Measurements from ENCODE around the gene TMEM235. TPM values are rescaled to one million over a fixed set of nuclear protein-coding genes. Genes with fewer than 3 reads are reported as not detected.
"Not testable (repeated sequence)": the region's sequence is repeated elsewhere in the genome, so short reads cannot be mapped to it uniquely, and the experiment has no call there.

The TMEM235 gene
- polyA plus RNA-seq, 3 donors: not detected

DNA sequence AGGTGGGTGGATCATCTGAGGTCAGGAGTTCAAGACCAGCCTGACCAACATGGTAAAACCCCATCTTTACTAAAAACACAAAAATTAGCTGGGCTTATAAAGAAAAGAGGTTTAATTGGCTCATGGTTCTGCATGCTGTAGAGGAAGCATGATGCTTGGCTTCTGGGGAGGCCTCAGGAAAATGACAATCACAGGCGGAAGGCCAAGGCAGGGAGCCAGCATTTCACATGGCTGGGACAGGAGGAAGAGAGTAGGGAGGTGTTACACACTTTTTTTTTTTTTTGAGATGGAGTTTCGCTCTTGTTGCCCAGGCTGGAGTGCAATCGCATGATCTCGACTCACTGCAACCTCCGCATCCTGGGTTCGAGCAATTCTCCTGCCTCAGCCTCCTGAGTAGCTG lies 3.6 kb downstream of the TMEM235 start:
- not testable (repeated sequence) for DNase-seq (ENCODE audit: extremely low read depth in 1 of 11, low read depth in 9 of 11, low spot score in 4 of 11)

DNA sequence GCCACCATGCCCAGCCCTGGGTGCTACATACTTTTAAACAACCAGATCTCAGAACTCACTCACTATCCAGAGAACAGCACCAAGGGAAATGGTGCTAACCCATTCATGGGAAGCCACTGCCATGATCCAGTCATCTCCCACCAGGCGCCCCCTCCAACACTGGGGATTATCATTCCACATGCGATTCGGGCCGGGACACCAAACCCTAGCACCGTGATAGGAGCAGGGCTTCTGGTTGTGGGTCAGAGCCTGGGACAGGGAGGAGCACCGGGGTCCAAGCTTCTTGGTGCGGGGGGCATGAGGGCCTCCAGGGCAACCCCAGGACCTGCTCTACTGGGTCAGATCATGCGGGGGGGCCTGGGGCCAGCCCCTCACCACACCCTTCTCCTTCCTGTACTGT lies 4.5 kb downstream of the TMEM235 start:
- DNase-seq (ENCODE audit: extremely low read depth in 1 of 11, low read depth in 9 of 11, low spot score in 4 of 11): no peak

DNA sequence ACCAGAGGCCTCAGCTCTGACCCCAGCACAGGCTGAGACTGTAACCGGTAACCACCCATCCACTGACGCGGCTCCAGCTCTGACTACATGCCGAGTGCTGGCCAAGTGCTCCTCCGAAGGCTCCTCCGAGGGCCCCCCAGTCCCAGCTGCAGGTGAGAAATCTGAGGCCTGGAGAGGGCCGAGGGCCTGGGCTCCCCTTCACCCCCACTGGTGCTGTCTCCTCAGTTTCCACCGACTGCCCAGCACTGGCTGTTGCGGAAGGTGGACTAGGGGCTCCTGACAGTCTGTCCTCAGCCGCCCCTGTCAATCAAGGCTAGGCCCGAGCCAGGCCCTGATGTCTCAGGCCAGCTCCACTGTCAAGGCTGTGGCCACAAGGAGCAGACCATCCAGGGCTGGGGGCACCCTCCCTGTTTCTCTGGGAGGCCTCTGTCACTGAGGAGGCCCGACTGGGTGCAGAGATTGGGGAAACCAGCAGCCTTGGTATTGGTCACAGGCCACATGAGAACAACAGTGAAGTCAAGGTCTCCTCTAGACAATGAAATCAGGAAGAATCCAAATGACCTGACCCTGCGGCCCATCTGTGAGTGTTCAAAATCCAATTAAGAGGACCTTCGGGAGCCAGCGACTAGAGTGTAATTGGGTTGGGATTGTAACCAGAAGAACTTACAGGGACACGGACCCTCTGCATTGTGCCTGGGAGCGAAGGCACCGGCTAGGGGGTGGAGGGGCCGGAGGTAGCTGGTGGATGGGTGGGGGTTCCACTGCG lies 5.1 kb downstream of the TMEM235 start:
- no peak for DNase-seq (ENCODE audit: extremely low read depth in 1 of 11, low read depth in 9 of 11, low spot score in 4 of 11)

DNA sequence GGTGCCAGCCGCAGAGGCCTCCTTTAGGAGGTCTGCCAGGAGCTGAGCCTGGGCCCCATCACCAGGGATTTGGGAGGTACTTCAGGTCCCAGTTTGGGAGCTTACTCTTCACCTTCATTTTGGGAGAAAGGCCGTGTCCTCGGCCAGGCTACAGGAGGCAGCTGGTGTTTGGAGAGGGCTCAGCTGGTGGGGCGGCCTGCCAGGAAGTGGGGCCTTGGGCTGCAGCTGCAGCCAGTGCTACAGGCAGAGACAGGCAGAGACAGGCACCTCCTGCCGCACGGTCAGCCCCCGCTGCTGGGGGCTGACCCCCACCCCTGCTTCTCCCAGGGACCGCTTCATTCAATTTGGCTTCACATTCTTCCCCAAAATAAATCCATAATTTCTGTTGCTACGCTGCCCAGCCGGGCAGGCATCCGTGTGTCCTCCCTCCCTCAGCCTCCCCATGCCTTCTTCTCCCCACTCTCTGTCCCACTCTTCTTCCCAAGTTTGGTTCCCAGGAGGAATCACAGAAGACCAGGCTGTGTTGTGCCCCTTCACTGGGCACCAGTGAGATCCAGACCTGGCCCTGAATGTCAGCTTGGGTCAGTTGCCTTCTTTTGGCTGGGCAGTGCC lies 6.1 kb downstream of the TMEM235 start:
- no peak for DNase-seq (ENCODE audit: extremely low read depth in 1 of 11, low read depth in 9 of 11, low spot score in 4 of 11)

DNA sequence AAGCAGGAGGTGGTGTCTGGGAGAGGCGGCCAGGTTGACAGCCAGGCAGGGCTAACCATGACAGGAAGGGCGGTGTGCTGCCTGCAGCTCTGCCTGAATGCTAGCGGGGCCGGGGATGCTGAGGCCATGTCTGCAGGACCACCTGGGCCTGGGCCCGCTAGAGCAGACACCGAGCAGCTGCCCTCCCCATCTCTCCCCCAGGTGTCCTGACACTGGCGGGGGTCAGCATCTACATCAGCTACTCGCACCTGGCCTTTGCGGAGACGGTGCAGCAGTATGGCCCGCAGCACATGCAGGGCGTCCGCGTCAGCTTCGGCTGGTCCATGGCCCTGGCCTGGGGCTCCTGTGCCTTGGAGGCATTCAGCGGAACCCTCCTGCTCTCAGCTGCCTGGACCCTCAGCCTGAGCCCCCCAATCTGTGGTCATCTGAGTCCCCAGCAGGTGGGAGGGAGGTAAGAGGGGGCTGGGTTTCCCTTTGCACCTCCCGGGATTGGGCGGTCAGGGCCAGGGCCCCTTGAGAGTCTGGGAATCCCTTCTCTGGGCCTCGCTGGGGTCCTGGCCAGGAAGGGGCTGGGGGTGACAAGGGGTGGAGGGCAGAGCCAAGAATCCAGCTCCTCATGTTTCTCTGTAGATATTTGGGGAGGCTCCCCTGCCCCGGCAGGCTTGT lies 7.5 kb downstream of the TMEM235 start:
- no peak for DNase-seq (ENCODE audit: extremely low read depth in 1 of 11, low read depth in 9 of 11, low spot score in 4 of 11)

DNA sequence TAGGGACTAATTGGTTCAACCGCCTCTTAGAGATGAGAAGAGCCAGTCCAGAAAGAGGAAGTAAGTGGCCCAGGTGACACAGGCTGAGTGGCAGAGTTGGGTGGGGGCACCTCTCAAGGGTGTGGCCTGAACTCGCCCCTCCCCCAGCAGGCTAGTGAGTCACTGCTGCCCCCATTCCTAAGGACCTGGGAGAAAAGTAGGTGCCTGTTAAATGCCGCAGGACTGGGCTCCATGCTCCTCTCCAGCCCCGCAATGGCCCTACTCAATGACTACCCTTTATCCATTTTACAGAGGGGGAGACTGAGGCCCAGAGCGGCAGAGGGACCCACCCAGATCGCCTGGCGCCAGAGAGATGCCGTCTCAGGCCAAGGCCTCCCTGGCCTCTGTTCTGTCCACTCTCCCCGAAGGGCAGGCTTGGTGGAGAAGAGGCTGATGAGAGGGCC lies 8.1 kb downstream of the TMEM235 start:
- no peak for DNase-seq (ENCODE audit: extremely low read depth in 1 of 11, low read depth in 9 of 11, low spot score in 4 of 11)

DNA sequence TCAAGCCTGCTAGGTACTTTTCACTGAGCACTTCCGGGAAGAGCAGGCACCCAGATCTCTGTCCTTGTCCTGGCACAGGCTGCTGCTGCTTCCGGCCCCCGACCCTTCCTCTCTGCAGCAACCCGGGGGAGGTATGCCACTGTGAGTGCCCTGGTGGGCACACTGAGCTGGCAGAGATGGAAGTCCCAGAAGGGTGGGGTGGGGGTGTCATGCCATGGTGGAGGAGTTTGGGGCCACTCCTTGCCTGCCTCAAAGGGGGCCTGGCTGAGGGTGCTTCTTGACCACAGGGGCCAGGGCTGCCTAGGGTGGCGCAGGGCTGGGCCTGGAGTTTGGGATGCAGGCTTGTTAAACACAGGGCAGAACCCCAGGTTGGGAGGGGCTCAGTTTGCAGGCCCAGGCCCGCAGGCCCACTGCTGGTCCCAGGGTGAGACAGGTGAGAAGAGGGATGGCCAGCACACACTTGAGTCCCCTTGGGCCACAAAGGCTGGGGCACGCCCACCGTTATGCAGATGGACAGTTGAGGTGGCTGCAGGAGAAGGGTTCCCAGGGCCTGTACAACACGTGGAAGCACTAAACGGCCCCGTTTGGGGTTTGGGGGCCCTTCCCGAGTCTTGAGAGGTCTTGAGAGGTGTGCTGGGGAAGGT lies 8.7 kb downstream of the TMEM235 start:
- DNase-seq (ENCODE audit: extremely low read depth in 1 of 11, low read depth in 9 of 11, low spot score in 4 of 11): no peak

DNA sequence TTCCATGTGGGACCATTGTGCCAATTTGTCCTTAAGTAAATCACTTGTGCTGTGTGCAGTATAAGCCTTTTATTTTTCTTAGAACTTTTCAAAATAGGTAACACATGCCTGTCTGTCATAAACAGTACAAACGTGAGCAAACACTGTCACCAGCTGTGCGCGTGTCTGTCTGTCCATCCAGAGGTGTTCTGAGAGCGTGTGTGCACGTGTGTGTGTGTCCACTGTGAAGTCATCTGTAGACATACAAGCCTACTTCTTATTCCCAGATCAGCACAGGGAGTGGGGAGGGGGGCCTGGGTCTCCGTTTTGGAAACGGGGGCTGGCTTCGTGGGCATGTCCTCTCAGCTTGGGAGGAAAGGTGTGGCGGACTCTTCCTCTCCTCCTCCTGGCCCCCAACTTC lies 9.4 kb downstream of the TMEM235 start:
- DNase-seq (ENCODE audit: extremely low read depth in 1 of 11, low read depth in 9 of 11, low spot score in 4 of 11): no peak

DNA sequence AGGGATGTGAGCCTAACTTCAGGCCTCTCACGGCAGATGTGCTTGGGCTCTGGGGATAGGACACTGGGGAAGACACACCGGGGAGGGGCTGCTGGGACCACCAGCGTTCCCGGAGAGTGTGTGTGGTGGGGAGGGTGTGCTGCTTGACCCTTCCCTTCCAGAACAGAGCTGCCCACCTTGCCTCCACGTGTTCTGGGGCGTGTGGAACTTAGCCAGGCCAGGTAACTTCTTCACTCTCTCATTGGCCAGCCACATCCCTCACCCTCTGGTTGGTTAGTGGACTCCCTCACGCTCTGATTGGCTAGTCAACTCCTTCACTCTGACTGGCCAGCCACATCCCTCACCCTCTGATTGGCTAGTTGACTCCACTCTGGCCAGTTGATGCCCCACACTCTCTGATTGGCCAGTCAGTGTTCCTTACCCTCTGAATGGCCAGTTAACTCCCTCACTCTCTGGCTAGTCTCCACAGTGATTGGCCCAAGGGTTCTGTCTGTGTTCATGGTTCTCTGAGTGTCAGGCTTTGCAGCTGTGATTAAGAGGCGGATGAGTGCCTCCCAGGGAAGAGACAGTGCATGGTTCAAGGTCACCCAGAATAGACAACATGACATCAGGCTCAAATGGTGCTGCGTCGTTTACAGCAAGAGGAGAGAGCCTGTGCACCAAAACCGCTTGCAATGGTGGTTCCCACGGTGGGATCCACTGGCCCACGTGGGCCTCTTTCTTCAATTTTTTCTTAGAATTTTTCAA lies 10.0 kb downstream of the TMEM235 start:
- DNase-seq (ENCODE audit: extremely low read depth in 1 of 11, low read depth in 9 of 11, low spot score in 4 of 11): no peak

DNA sequence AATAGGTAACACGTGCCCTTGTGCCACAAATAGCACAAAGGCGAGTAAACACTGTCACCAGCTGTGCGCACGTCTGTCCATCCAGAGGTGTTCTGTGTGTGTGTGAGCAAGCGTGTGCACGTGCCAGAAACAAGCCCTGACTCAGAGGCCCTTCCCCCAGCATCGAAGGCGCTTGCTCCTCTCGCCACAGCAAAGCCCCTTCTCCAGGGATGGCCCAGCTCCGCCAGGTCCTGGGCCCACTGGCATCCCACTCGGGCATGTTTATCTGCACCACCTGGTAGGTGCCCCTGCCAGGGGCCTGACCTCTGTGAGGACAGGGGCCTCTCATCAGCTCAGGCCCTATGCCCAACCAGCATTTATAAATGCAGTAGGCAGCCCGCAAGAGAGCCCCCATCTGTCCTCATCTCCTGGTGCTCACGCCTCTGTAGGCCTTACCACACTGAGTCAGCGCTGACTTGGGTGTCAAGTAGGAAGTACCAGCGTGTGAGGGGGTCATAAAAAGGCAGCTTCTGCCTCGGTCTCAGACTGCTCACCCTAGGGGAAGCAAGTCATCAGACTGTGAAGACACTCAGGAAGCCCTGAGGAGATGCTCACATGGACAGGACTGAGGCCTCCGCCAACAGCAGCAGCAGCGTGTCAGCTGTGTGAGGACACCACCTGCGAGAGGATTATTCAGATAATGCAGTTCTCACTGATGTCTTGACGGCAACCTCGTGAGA lies 10.8 kb downstream of the TMEM235 start:
- DNase-seq (ENCODE audit: extremely low read depth in 1 of 11, low read depth in 9 of 11, low spot score in 4 of 11): no peak

DNA sequence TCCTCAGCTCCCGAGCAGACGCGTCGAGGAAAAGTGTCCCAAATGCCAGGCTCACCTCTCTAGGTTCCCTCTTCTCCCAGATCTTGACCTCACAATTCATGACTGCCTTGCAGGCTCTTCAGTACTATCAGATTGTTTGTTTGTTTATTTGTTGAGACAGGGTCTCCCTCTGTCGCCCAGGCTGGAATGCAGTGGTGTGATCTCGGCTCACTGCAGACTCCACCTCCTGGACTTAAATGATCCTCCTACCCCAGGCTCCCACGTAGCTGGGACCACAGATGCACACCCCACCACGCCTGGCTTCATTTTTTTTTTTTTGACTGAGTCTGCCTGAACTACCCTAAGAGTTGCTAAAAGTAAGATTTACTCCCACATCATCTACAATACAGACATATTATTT lies 15.9 kb downstream of the TMEM235 start:
- no peak for DNase-seq (ENCODE audit: extremely low read depth in 1 of 11, low read depth in 9 of 11, low spot score in 4 of 11)

DNA sequence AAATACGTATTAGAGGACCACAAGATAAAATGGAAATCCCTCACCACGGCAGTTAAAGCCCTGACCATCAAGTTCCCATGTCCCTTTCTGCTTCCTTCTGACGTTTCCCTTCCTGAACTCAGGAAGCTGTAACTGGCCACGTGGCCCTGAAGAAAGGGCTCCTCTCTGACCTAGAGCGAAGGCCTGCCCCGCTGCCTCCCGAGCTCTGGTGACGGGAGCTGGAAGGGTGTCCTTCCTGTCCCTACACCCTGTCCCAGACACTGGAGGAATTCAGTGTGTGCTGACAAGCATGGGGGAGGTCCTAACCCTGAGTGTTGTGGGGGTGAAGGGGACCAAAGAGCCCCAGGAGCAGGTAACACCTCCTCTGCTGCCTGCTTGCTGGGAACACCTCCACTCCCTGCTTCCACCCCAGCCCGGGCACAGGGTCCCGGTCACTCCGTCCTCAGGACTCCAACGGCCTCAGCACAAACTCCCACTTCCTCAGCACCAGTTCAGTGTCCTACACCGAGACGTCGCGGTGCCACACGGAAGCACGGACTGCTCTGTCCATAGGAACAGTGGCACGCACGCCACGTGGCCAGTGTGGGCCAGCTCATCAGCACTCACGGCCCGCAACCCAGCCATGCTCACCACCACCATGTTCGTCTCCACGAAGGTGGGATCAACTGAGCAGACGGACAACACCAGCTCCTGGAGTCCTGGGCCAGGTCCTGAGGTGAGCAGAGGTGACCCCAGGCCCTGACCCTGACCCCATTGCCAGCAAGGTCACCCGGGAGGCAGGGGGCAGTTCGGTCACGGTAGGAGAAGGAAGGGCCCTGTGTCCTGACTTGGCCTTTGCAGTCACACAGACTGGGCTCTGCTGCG lies 16.9 kb downstream of the TMEM235 start:
- DNase-seq (ENCODE audit: extremely low read depth in 1 of 11, low read depth in 9 of 11, low spot score in 4 of 11): no peak

DNA sequence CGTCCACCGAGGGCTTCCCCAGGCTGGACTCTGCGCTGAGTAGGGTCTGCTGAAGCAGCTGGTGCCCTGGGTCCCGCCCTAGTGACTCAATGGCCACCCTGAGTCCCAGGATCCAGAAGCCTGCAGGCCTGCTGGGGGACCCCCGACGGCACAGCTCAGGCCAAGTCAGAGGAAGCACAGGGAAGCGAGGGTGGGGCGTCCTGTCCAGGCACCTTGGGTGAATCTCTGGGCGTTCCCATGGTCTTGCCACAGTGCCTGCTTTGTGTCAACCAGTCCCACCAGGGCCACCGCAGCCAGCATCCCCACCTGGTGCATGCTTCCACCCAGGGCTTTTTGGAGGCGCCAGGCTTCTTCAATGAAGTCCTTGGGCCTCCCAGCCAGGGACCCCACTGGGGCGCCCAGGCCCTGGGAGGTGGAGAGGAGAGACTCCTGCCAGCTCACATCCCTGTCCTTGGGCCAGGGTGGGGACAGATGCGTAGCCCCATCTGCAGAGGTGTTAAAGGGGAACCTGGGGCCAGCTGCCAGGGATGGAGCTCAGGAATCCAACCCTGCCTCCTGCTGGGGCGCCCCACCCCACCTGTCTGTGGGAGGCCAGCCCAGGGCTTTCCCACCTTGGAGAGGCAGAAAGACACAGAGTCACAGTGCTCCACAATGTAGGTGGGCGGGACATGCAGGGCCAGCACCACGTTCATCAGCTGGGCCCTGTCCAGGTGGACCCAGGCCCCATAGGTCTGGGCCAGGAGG lies 17.8 kb downstream of the TMEM235 start:
- DNase-seq (ENCODE audit: extremely low read depth in 1 of 11, low read depth in 9 of 11, low spot score in 4 of 11): no peak

DNA sequence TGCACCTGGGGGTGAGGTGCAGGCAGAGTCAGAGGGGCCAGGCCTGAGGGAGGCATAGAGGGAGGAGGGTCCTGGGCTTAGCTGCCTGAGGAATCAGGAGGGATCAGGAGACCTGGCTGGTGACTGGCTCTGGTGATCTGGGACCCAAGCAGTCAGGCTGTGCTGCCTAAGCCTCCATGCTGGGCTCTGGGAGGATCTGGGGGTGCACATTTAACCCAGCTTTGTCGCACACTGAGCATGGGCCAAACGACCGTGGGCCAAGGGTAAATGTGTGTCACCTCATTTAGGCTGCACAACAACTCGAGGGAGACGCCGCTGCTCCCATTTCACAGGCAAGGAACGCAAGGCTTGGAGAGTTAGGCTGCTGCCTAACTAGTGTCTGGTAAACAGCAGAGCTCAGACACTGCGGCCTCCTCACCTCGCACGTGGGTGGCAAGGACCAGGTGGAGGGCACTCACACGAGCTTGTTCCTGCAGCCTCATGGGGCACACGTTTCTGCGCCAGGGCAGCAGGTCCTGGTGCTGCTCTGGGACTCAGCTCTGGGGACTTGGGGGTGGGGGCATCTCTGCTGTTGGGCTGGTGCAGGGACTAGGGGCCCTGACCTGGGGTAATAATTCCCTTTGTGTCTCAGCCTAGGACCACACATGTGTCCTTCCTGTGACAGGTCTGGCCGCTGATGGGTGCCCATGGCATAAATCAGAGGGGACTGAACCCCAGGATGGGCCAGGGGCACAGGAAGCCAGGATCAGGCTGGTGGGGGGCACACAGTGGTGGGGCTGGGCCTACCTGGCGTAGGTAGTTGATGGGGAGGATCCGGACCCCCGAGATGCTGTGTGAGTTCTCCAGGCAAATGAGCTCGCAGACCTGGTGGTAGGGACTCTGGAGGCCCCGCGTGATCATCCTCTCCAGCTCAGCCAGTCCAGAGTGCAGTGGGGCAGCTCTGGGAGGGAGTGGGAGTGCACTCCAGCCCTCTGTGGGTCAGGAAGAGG lies 18.7 kb downstream of the TMEM235 start:
- DNase-seq (ENCODE audit: extremely low read depth in 1 of 11, low read depth in 9 of 11, low spot score in 4 of 11): no peak

DNA sequence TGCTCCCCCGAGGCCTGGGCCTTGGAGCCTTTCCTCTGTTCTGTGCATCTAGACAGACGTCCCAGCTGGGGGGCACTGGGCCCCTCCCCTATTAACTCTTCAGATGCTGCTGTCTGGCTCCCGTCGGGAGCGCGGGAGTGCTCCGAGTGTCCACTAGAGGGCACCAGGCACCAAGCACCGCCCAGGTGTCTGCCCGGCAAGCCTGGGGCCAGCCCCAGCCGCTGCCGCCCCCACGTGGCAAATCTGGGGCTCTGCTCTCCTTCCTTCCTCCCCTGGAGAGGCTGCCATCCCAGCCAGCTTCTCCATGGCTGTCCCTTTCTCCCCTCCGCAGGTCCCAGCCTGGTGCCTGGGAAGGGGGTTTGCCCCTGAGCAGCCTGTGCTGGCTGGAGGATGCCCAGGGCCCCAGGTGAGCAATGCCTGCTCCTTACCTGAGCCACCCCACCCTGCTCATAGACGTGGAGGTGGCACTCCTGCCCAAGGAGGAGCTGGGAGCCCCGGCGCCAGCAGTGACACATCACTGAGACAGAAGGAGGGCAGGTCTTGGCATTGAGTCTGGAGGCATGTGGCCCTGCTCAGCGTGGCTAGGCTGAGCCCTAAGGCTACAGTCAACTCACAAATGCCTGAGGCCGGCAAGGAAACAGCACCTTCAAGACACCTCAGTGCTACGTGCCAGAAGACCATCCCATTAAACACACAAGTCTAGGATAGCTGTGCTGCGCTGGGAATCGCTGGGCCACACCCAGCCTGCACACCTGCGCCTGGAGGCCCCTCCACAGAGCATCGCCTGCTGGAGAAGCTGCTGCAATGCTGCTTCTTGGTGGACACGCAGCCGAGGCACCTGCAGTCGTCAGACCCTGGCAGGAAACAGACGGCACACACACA lies 19.7 kb downstream of the TMEM235 start:
- peak in 8 of 11 donors; percentile 60 to 79 (median 72) for DNase-seq (ENCODE audit: extremely low read depth in 1 of 11, low read depth in 9 of 11, low spot score in 4 of 11)
